ENCODE data around the gene NFKBIA. TPM values are rescaled to one million over a fixed set of nuclear protein-coding genes. Genes with fewer than 3 reads are reported as not detected.

The NFKBIA gene
- total RNA-seq, 4 donors from 2014 or later, result 185 to 379 (median 320) TPM

GRCh38 chr14:35392103-35392502 is 12.4 kb downstream of the NFKBIA start:
- TF ChIP-seq CTCF (IDR thresholded peaks at IDR 0.05 in 4 of 5, conservative IDR thresholded peaks at IDR 0.05 in 1 of 5) (no peak), POLR2A (IDR thresholded peaks at IDR 0.05) (no peak)
- Histone ChIP-seq H3K27me3 (no peaks in the 10 kb centered on the region), H3K4me1 (peaks cover 4 to 12% of the 10 kb centered on the region in 2 donors), H3K36me3 (no peaks in the 10 kb centered on the region), H3K27ac (no peak overlapping the region), H3K4me3 (no peak overlapping the region), H3K9me3 (no peaks in the 10 kb centered on the region)
- in situ Hi-C loops (cut with MboI; ENCODE audit: low sequenced_read_pairs in 4 of 4) (no loop called here), intact Hi-C loops (cut with DNase I; ENCODE audit: low total_unique reads) (no loop called here)
- no peak for ATAC-seq
- no peak for DNase-seq

GRCh38 chr14:35391388-35391710 is 13.2 kb downstream of the NFKBIA start:
- intact Hi-C loops (cut with DNase I; ENCODE audit: low total_unique reads), result no loop called here
- Histone ChIP-seq H3K4me3 (no peak overlapping the region), H3K27ac (no peak overlapping the region), H3K4me1 (peaks cover 6 to 20% of the 10 kb centered on the region in 2 donors), H3K36me3 (no peaks in the 10 kb centered on the region), H3K27me3 (no peaks in the 10 kb centered on the region), H3K9me3 (no peaks in the 10 kb centered on the region)
- in situ Hi-C loops (cut with MboI; ENCODE audit: low sequenced_read_pairs in 4 of 4), result no loop called here
- DNase-seq, result no peak
- TF ChIP-seq CTCF (IDR thresholded peaks at IDR 0.05 in 4 of 5, conservative IDR thresholded peaks at IDR 0.05 in 1 of 5) (no peak), POLR2A (IDR thresholded peaks at IDR 0.05) (no peak)
- ATAC-seq, result no peak

- Histone ChIP-seq H3K27ac (peak overlapping the region in 1 of 4 donors; percentile 4), H3K36me3 (no peaks in the 10 kb centered on the region), H3K9me3 (no peaks in the 10 kb centered on the region), H3K4me1 (peaks cover 11 to 25% of the 10 kb centered on the region in 2 donors), H3K4me3 (no peak overlapping the region), H3K27me3 (no peaks in the 10 kb centered on the region)
- intact Hi-C loops (cut with DNase I; ENCODE audit: low total_unique reads) (no loop called here), in situ Hi-C loops (cut with MboI; ENCODE audit: low sequenced_read_pairs in 4 of 4) (no loop called here)
- peak; percentile 24 to 27 for ATAC-seq
- no peak for DNase-seq
- no peak for TF ChIP-seq CTCF (IDR thresholded peaks at IDR 0.05 in 4 of 5, conservative IDR thresholded peaks at IDR 0.05 in 1 of 5)
These were observed 13.8 kb downstream of the NFKBIA start for GRCh38 chr14:35390577-35391387.

- in situ Hi-C loops (cut with MboI; ENCODE audit: low sequenced_read_pairs in 4 of 4), result no loop called here
These were observed 15.3 kb downstream of the NFKBIA start for GRCh38 chr14:35389315-35389667.

More at GRCh38 chr14:35389315-35389667, 15.3 kb downstream of the NFKBIA start:
- intact Hi-C loops (cut with DNase I; ENCODE audit: low total_unique reads), result no loop called here
- Histone ChIP-seq H3K27me3 (no peaks in the 10 kb centered on the region), H3K36me3 (no peaks in the 10 kb centered on the region), H3K4me1 (peaks cover 25 to 39% of the 10 kb centered on the region in 2 donors), H3K4me3 (no peak overlapping the region), H3K27ac (peak overlapping the region; percentile 15 to 70 (median 53)), H3K9me3 (no peaks in the 10 kb centered on the region)
- ATAC-seq, result no peak
- TF ChIP-seq POLR2A (IDR thresholded peaks at IDR 0.05) (no peak), CTCF (IDR thresholded peaks at IDR 0.05 in 4 of 5, conservative IDR thresholded peaks at IDR 0.05 in 1 of 5) (no peak)
- no peak for DNase-seq
